NOMO-1 treated with DMSO at 0.1 percent for 48 hours (cell line): ENCODE measurements around the gene MYO10.
"Not testable (repeated sequence)": the region's sequence is repeated elsewhere in the genome, so short reads cannot be mapped to it uniquely, and the experiment has no call there.

ENCODE experiments used
- DNase-seq: peaks from one replicate; lab custom pipeline; 2025; ENCODE audit not compliant: unreplicated experiment; lab: John Stamatoyannopoulos, UW

The MYO10 gene

GRCh38 chr5:16864631-16865131 is 71.4 kb downstream of the MYO10 start:
- DNase-seq = no peak

GRCh38 chr5:16863469-16863946 is 72.6 kb downstream of the MYO10 start:
- DNase-seq = no peak

- no peak for DNase-seq
Observed at GRCh38 chr5:16862777-16863176, 73.3 kb downstream of the MYO10 start.

GRCh38 chr5:16859346-16859745 is 76.7 kb downstream of the MYO10 start:
- DNase-seq = no peak

GRCh38 chr5:16858151-16858550 is 77.9 kb downstream of the MYO10 start:
- no peak for DNase-seq

GRCh38 chr5:16857635-16858034 is 78.5 kb downstream of the MYO10 start:
- DNase-seq = no peak

GRCh38 chr5:16856531-16856930 is 79.6 kb downstream of the MYO10 start:
- DNase-seq = no peak

- no peak for DNase-seq
Observed at GRCh38 chr5:16855898-16856297, 80.2 kb downstream of the MYO10 start.

- DNase-seq = no peak
Observed at GRCh38 chr5:16855485-16855884, 80.6 kb downstream of the MYO10 start.

- DNase-seq = no peak
Observed at GRCh38 chr5:16854351-16854750, 81.7 kb downstream of the MYO10 start.

GRCh38 chr5:16853518-16853917 is 82.6 kb downstream of the MYO10 start:
- no peak for DNase-seq

- no peak for DNase-seq
Observed at GRCh38 chr5:16852251-16853005, 83.7 kb downstream of the MYO10 start.

GRCh38 chr5:16849775-16850174 is 86.3 kb downstream of the MYO10 start:
- DNase-seq = no peak

- no peak for DNase-seq
Observed at GRCh38 chr5:16849181-16849580, 86.9 kb downstream of the MYO10 start.

- DNase-seq = no peak
Observed at GRCh38 chr5:16844952-16845351, 91.1 kb downstream of the MYO10 start.

GRCh38 chr5:16842896-16843295 is 93.2 kb downstream of the MYO10 start:
- no peak for DNase-seq

GRCh38 chr5:16841416-16841815 is 94.7 kb downstream of the MYO10 start:
- DNase-seq = no peak

GRCh38 chr5:16837305-16837704 is 98.8 kb downstream of the MYO10 start:
- DNase-seq = no peak

GRCh38 chr5:16834029-16834428 is 102.1 kb downstream of the MYO10 start:
- DNase-seq = no peak

GRCh38 chr5:16831326-16831725 is 104.8 kb downstream of the MYO10 start:
- not testable (repeated sequence) for DNase-seq

GRCh38 chr5:16827755-16828154 is 108.3 kb downstream of the MYO10 start:
- no peak for DNase-seq

GRCh38 chr5:16826379-16827125 is 109.5 kb downstream of the MYO10 start:
- no peak for DNase-seq
